Glutamatergic neuron (in vitro differentiated cells): ENCODE measurements around the gene ARPC5. TPM values are rescaled to one million over a fixed set of nuclear protein-coding genes. Genes with fewer than 3 reads are reported as not detected.

Experiments used
- DNase-seq: peaks from one replicate; pipeline ENCODE4 v3.0.0; 2022
- H3K27ac Mint-ChIP-seq: one replicate; pipeline ENCODE4 v1.8.0; 2020; ENCODE audit warnings: mild to moderate bottlenecking, mixed read lengths, inconsistent platforms; ENCODE audit not compliant: unreplicated experiment
- H3K27me3 Mint-ChIP-seq: one replicate; pipeline ENCODE4 v1.8.0; 2020; ENCODE audit warnings: mild to moderate bottlenecking, moderate library complexity, mixed read lengths, inconsistent platforms; ENCODE audit not compliant: unreplicated experiment
- H3K36me3 Mint-ChIP-seq: one replicate; pipeline ENCODE4 v1.8.0; 2020; ENCODE audit warnings: mild to moderate bottlenecking, mixed read lengths, inconsistent platforms; ENCODE audit not compliant: unreplicated experiment
- H3K4me1 Mint-ChIP-seq: one replicate; pipeline ENCODE4 v1.8.0; 2020; ENCODE audit warnings: mild to moderate bottlenecking, low read depth, mixed read lengths, inconsistent platforms; ENCODE audit not compliant: unreplicated experiment
- H3K4me3 Mint-ChIP-seq: one replicate; pipeline ENCODE4 v1.8.0; 2020; ENCODE audit warnings: mild to moderate bottlenecking, mixed read lengths, inconsistent platforms; ENCODE audit not compliant: unreplicated experiment
- H3K9me3 Mint-ChIP-seq: one replicate; pipeline ENCODE4 v1.8.0; 2020; ENCODE audit warnings: mild to moderate bottlenecking, moderate library complexity, mixed read lengths, inconsistent platforms; ENCODE audit not compliant: unreplicated experiment
- CTCF ChIP-seq: fragments of 200-600 bp; sonication (generic); IDR thresholded peaks from one replicate; pipeline ENCODE4 v1.5.0; 2021; ENCODE audit not compliant: partially characterized antibody, unreplicated experiment
- total RNA-seq: library from RNA; stranded (reverse); fragmentation: NEBNext Ultra II Directional; extraction: Animal tissue kit (Norgen Biotek cat#: 25700); gene quantifications from one replicate; pipeline ENCODE4 v1.2.1, GENCODE V29; 2021; ENCODE audit not compliant: unreplicated experiment

The ARPC5 gene
- total RNA-seq, 1 donor from 2014 or later = 92.0 TPM

GRCh38 chr1:183583466-183583865, 52.1 kb downstream of the ARPC5 start:
- DNase-seq = no peak
- Mint-ChIP-seq H3K4me3 (no peak overlapping the region), H3K27me3 (peaks cover 3% of the 10 kb centered on the region), H3K27ac (no peak overlapping the region), H3K36me3 (no peaks in the 10 kb centered on the region), H3K4me1 (peaks cover 5% of the 10 kb centered on the region), H3K9me3 (peaks cover 1% of the 10 kb centered on the region)
- TF ChIP-seq CTCF = no peak

- no peak for DNase-seq
- no peaks in the 10 kb centered on the region for H3K36me3 Mint-ChIP-seq
- TF ChIP-seq CTCF = no peak
- H3K9me3 Mint-ChIP-seq = peaks cover 1% of the 10 kb centered on the region
- H3K4me1 Mint-ChIP-seq = peaks cover 7% of the 10 kb centered on the region
- no peak overlapping the region for H3K4me3 Mint-ChIP-seq
- H3K27ac Mint-ChIP-seq = no peak overlapping the region
- H3K27me3 Mint-ChIP-seq = peaks cover 3% of the 10 kb centered on the region
Observed at GRCh38 chr1:183582021-183582713, 53.4 kb downstream of the ARPC5 start.

- no peak for TF ChIP-seq CTCF
- no peak for DNase-seq
- Mint-ChIP-seq H3K36me3 (no peaks in the 10 kb centered on the region), H3K9me3 (peaks cover 1% of the 10 kb centered on the region), H3K27ac (no peak overlapping the region), H3K4me3 (no peak overlapping the region), H3K4me1 (peaks cover 15% of the 10 kb centered on the region), H3K27me3 (peaks cover 2% of the 10 kb centered on the region)
Observed at GRCh38 chr1:183580281-183580682, 55.3 kb downstream of the ARPC5 start.

- Mint-ChIP-seq H3K27ac (no peak overlapping the region), H3K36me3 (no peaks in the 10 kb centered on the region), H3K9me3 (peaks cover 1% of the 10 kb centered on the region), H3K4me1 (peaks cover 17% of the 10 kb centered on the region), H3K4me3 (no peak overlapping the region), H3K27me3 (peaks cover 4% of the 10 kb centered on the region)
- no peak for TF ChIP-seq CTCF
- DNase-seq = no peak
Observed at GRCh38 chr1:183578856-183579255, 56.7 kb downstream of the ARPC5 start.

- Mint-ChIP-seq H3K36me3 (no peaks in the 10 kb centered on the region), H3K9me3 (no peaks in the 10 kb centered on the region), H3K4me3 (no peak overlapping the region), H3K27me3 (peaks cover 2% of the 10 kb centered on the region), H3K4me1 (peaks cover 17% of the 10 kb centered on the region), H3K27ac (peak overlapping the region; percentile 44)
- no peak for TF ChIP-seq CTCF
- no peak for DNase-seq
Observed at GRCh38 chr1:183577897-183578465, 57.6 kb downstream of the ARPC5 start.
